Amygdala (tissue), 56 donors: ENCODE data around the gene CYP2D6.
A peak's percentile ranks its signal among the peaks of the same experiment; 100 is the strongest.
"Not testable (repeated sequence)": the region's sequence is repeated elsewhere in the genome, so short reads cannot be mapped to it uniquely, and the experiment has no call there.

Experiments
- DNase-seq, 56 donors: peaks; one replicate each; lab custom pipeline; 2025; lab: John Stamatoyannopoulos, UW

CYP2D6 gene

GRCh38 chr22:42130639-42131431 is at the start of gene CYP2D6:
TSS of gene CYP2D6 (minus strand) at chr22:42130810. CDS start at chr22:42130791, 19 bp downstream.
- DNase-seq = not testable (repeated sequence)

GRCh38 chr22:42179616-42180015 is 49.0 kb upstream of the CYP2D6 start:
- no peak for DNase-seq

DNA sequence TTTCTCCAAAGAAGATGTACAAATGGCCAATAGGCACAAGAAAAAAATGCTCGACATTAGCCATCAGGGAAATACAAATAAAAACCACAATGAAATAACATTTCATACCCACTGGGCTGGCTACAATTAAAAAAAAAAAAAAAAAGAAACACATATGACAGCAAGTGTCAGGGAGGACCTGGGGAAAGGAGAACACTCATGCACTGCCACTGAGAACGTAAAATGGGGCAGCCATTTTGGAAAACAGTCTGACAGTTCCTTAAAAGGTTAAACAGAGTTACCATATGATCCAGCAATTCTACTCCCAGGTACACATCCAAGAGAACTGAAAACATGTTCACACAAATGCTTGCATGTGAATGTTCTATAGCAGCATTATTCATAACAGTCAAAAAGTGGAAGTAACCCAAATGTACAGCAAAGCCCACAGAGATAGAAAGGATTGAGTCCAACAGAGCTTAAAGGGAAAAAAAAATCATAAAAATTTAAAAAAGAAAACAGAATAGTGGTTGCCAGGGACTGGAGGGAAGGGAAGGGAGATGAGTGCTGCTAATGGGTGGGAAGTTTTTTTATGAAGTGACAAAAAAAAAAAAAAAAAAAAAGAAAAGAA is 48.4 kb upstream of the CYP2D6 start:
- DNase-seq = no peak

- DNase-seq = no peak
Observed at GRCh38 chr22:42177891-42178336, 47.3 kb upstream of the CYP2D6 start.

DNA sequence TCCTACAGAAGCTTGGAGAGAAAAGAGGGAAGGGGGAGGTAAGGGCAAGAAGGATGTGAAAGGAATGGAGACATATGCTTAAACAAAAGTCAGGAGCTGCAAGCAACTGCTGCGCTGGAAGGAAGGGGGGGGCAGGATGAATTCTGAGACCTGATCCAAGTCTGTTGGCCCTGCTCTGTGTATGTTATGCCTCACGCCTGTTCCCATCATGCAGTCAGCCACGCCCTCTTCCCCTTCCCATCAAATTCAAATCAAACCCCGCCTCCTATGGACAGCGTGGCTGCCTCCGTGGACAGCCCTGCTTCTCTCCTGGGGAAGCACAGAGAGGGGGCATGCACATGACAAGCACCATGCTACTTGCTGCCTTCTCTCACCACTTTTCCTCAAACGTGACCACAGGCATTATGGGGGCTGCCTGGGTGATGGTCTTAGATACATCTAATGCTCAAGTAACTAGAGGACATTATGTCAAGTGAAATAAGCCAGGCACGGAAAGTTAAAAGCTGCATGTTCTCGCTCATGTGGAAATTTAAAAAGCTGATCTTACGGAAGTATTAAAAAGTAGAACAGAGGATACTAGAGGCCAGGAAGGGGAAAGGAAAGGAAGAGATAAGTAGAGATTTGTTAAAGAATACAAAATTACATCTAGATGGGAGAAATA is 45.8 kb upstream of the CYP2D6 start:
- no peak for DNase-seq

DNA sequence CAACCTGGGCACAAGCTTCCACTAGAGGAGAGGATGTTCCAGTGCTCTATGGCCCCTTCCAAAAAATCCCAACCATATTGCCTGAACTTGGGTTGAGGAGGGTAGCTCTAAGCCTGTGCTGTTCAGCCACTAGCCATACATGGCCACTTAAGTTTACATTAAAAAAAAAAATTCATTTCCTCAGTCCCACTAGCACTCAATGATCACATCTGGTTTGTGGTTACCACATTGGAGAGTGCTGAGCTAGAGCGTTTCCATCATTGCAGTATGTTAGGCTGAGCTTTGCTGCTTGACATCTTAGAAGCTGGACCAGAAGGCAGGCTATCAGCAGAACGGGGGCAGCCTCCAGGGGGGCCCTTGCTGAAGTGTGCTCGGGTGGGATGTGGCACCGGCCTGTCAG is 43.5 kb upstream of the CYP2D6 start:
- DNase-seq = no peak

DNA sequence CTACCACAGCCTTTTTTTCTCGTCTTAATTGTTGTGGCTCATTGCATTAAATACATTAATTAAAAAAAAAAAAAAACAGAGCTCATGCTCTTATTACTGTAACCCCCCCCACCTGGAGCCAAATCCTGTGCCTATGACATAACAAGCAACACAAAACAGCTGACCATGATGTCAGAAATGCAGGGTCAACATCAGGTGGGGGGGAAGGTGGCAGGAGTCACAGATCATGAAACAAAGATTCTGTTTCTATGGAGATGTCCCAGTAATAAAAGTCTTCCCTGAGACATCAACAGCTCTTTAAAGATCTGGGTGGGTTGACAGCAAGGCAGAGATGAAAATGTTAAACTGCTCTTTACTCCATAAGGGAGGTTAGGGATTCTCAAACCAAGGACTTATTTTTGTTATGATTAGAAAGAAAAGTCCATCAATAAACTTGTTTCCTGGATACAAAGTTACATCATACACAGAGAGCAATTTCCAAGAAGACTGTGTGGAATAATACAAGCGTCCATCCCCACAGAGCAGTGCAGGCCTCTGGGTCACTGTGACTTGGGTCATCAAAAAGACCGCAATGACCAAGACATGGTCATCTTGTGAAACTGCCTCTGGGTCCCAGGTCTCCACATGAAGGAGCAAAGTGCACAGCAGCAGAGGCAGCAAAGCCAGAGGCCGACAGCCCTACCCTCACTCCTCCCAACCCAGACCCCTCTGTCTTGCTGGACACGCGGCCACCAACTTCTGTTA is 42.7 kb upstream of the CYP2D6 start:
- no peak for DNase-seq

DNA sequence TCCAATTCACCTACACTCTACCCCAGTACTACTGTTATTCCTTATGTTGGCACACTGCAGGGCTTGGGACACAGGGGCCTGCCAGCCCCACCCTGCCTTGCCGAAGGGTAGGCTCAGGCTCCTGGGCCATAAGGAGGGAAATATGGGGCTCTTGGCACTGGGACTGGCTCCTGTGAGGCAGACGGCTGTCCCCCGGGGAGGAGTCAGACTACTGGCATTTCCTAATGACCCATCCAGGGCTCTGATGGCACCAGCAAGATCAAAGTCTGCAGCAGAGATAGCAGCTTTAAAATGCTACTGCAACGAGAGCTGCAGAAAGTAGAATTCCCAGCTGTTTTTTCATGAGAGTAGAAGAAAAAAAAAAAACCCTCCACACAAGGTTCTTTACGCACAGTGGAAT is 42.2 kb upstream of the CYP2D6 start:
- no peak for DNase-seq

GRCh38 chr22:42171946-42172719 is 41.5 kb upstream of the CYP2D6 start:
- peak in 15 of 56 donors; percentile 5 to 40 (median 13) for DNase-seq

DNA sequence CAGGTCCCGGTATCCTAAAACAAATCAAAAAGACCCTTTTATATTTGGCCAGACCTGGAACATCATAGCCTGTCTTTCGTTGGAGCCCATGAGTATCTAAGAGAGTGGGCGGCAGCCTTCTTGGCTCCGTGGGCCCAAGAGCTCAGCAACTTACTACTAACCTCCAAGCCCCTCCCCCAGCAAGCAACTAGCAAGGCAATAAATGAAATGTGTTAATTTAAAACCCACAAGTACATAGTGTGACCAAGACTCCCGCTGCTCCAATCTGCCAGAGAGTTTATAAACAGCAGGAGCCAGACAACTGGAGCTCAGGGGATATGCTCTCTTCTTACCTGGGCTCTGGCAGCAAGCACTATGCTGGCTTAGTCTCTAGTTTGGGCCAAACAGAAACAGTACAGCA is 40.8 kb upstream of the CYP2D6 start:
- DNase-seq = no peak

DNA sequence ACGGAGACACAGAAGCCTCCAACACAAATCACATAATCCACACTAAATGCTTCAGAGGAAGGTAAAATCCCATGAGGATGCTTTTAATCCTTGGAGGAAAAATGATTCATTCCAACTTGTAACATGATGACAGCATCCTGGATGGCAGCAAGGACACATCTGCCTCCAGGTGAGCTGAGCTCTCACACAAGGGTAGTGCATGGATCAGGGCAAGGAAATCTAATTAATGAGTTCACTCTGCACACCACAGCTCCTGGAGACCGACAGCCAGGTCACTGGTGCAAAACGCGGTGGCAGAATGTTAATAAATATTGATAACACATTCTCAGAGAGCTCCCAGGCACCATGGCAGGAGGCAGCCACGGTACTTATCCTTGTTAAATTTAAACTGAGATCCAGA is 40.3 kb upstream of the CYP2D6 start:
- no peak for DNase-seq

- peak in 49 of 56 donors; percentile 6 to 88 (median 46) for DNase-seq
Observed at GRCh38 chr22:42169055-42169469, 38.5 kb upstream of the CYP2D6 start.

DNA sequence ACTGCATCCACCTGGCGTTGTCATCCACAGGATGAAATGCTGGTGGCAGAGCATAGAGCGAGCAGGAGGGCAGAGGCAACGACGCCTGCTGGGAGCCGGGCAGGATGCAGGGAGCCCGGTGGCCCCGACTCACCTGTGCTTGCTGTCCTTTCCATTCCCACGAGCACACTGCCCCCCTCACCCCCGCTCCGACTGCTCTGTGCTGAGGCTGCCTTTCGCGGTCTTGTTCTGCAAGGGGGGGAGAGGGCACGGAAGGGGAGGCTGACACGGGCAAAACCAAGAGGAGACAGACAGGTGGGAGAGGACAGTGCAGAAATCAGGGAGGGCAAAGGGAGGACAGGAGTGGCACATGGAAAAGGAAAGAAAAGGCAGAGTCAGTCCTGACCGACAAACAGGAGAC is 37.9 kb upstream of the CYP2D6 start:
- DNase-seq = no peak

- no peak for DNase-seq
Observed at GRCh38 chr22:42167066-42167465, 36.5 kb upstream of the CYP2D6 start.

GRCh38 chr22:42164901-42165300 is 34.3 kb upstream of the CYP2D6 start:
- no peak for DNase-seq

DNA sequence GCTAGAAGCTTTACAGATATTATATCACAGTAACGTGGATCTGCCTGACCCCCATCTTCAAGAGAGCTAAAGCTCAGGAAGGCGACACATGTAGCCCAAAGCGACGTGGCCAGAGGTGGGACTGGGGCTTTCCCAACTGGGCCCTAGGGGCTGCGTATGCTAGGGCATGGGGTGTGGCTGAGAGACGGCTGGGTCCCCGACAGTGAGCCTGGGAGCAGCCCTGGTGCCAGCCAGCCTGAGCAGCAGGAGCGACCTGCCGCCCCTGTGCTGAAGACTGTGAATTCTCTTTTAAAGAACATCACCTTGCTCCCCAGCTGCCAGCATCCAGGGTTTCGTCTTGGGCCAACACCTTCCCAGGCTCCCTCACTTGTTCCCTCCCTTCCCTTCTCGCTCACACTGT is 32.9 kb upstream of the CYP2D6 start:
- DNase-seq = no peak

DNA sequence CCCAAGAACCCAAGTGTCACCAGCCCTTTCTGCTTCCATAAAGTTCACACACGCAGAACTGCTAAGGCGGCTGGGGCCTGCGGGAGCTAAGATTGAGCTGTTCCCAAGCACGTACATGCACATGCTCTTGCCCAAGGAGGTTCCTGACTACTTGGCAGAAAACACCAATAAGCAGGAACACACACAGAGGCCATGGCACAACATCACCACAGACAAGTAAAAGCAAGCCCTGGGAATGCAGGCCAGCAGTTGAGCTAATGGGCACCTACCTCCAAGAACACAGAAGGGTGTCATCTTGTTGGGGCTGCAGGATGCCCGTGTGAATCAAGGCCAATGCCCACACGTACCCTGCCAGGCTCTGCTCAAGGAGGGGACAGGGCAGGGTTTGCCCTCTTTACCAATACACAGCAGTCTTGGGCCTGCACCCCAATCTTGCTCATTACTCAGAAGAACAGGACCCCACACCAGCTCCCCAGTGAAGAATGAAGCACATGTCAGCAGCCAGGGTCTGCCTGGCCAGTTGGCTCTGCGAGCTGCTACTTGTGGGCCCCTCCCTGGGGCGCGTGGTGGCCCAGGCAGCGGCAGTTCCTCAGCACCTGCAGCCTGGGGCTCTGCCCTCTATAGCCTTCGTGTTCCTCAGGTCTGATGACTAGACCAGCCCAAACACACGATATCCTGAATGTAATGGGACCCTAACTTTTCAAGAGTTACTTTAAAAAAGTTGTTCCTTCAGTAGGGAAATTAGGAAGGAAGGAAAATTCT is 32.3 kb upstream of the CYP2D6 start:
- no peak for DNase-seq

- DNase-seq = no peak
Observed at GRCh38 chr22:42160830-42161696, 30.5 kb upstream of the CYP2D6 start.
